HepG2 (cell line): ENCODE results near the gene PATL2. TPM values are rescaled to one million over a fixed set of nuclear protein-coding genes. Genes with fewer than 3 reads are reported as not detected.
A peak's percentile ranks its signal among the peaks of the same experiment; 100 is the strongest.

ENCODE experiments used
- IRX3 ChIP-seq: sonication (generic); formaldehyde crosslinking; IDR thresholded peaks from 2 replicates; pipeline ENCODE4 v1.8.1; 2023; ENCODE audit warnings: mild to moderate bottlenecking, low read depth, missing genetic modification reagents, borderline replicate concordance
- MTF2 ChIP-seq: sonication (generic); formaldehyde crosslinking; IDR thresholded peaks from 2 replicates; pipeline ENCODE4 v1.5.0; 2020; ENCODE audit warnings: missing genetic modification reagents, borderline replicate concordance
- YEATS2 ChIP-seq: sonication (generic); formaldehyde crosslinking; IDR thresholded peaks from 2 replicates; pipeline ENCODE4 v1.4.0; 2020; ENCODE audit warnings: missing genetic modification reagents, borderline replicate concordance
- ZNF446 ChIP-seq: sonication (generic); formaldehyde crosslinking; IDR thresholded peaks from 2 replicates; pipeline ENCODE4 v1.5.0; 2020; ENCODE audit warnings: mild to moderate bottlenecking, missing genetic modification reagents
- ZNF674 ChIP-seq: sonication (generic); formaldehyde crosslinking; IDR thresholded peaks from 2 replicates; pipeline ENCODE4 v1.5.0; 2020; ENCODE audit warnings: low read depth, mild to moderate bottlenecking, missing genetic modification reagents
- ZNF678 ChIP-seq: sonication (generic); formaldehyde crosslinking; IDR thresholded peaks from 2 replicates; pipeline ENCODE4 v1.4.0; 2020; ENCODE audit warnings: mild to moderate bottlenecking, missing genetic modification reagents
- polyA plus RNA-seq, 8 experiments: library from polyadenylated mRNA; depleted of rRNA in 3 of 8; stranded (reverse) in 7 of 8; unstranded in 1 of 8; fragments of >200 nt; fragmentation: Illumina TruSeq in 4 of 8; extraction: Trizol in 4 of 8; gene quantifications; 2 replicates each; pipeline versions ENCODE4 v1.2.1 to v1.2.3, GENCODE V29; 2011 to 2016; ENCODE audit warnings: low read depth in 4 of 8, missing spikeins in 1 of 8, mixed read lengths in 1 of 8; ENCODE audit not compliant: insufficient read depth in 1 of 8
- total RNA-seq, 5 experiments: library from RNA; depleted of rRNA; stranded (reverse); fragments of >200 nt; fragmentation: Illumina TruSeq; extraction: Trizol; gene quantifications; 2 replicates each; pipeline ENCODE4 v1.2.3, GENCODE V29; 2016; ENCODE audit warnings: low read depth in 1 of 5
- TF ChIP-seq, protein P1 (sequence below): sonication (generic); formaldehyde crosslinking; IDR thresholded peaks from one replicate; pipeline ENCODE4 v1.5.1; 2020; ENCODE audit warnings: mild to moderate bottlenecking, missing genetic modification reagents; ENCODE audit errors: not compliant biosample characterization
- TF ChIP-seq, protein P2 (sequence below): sonication (generic); formaldehyde crosslinking; IDR thresholded peaks from 2 replicates; pipeline ENCODE4 v1.9.0; 2022; ENCODE audit warnings: low read depth, missing genetic modification reagents
- TF ChIP-seq, protein P3 (sequence below): IDR thresholded peaks from 2 replicates; pipeline ENCODE4 v1.6.1; 2012; ENCODE audit warnings: low read depth, low read length, improper control_type of control experiment
- TF ChIP-seq, protein P4 (sequence below): IDR thresholded peaks from 2 replicates; pipeline ENCODE4 v1.6.1; 2016; ENCODE audit warnings: missing biosample characterization, missing genetic modification reagents, low read depth

The PATL2 gene
- total and polyA plus RNA-seq, 2 of the 13 experiments (the other 11 are each of a cell fraction or from before 2014, with no cell fraction given), result 0.15 to 0.53 TPM

DNA sequence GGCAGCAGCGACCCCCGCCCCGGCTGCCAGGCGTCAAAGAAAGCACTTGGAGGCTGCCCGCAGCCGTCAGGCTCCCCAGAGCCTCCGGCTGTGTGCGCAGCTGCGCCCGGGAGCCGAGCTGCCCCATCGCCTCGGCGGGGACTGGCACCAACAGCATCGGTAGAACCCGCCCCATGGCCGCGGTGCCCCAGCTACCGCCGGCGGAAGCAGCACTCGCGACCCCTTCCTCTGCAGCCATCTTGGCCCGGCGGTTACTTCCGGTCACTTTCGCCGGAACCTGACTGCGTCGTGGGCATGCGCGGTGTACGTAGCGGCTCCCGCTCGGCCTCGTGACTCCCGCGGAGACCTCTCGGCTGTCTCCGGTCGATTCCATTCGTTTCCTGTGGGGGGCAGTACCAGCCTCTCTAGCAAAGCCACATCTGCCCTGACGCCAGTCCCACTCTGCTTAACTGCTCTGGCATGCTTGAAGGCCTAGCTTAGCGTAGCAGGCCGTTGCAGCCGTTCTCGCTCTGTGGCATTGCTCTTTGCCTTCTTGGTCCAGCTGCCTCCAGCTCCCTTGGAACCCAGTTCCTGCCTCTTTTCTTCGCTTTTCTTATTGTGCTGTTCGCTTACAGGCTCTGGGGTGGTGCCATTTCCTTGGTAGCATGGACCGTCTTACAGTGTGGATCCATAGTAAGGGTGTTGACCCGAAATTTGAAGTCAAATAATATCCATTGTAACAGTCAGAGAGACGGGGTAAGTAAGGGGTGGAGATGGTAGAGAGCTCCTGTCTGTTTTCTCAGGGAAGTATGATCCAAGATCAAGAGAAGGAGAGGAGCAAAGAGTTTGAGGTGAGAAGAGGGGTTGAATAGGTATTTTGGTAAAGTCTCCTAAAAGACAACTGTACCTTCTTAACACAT is 47.5 kb downstream of the PATL2 start, which contains the start of gene SPG11 (continued):
- TF ChIP-seq, protein P1, sequence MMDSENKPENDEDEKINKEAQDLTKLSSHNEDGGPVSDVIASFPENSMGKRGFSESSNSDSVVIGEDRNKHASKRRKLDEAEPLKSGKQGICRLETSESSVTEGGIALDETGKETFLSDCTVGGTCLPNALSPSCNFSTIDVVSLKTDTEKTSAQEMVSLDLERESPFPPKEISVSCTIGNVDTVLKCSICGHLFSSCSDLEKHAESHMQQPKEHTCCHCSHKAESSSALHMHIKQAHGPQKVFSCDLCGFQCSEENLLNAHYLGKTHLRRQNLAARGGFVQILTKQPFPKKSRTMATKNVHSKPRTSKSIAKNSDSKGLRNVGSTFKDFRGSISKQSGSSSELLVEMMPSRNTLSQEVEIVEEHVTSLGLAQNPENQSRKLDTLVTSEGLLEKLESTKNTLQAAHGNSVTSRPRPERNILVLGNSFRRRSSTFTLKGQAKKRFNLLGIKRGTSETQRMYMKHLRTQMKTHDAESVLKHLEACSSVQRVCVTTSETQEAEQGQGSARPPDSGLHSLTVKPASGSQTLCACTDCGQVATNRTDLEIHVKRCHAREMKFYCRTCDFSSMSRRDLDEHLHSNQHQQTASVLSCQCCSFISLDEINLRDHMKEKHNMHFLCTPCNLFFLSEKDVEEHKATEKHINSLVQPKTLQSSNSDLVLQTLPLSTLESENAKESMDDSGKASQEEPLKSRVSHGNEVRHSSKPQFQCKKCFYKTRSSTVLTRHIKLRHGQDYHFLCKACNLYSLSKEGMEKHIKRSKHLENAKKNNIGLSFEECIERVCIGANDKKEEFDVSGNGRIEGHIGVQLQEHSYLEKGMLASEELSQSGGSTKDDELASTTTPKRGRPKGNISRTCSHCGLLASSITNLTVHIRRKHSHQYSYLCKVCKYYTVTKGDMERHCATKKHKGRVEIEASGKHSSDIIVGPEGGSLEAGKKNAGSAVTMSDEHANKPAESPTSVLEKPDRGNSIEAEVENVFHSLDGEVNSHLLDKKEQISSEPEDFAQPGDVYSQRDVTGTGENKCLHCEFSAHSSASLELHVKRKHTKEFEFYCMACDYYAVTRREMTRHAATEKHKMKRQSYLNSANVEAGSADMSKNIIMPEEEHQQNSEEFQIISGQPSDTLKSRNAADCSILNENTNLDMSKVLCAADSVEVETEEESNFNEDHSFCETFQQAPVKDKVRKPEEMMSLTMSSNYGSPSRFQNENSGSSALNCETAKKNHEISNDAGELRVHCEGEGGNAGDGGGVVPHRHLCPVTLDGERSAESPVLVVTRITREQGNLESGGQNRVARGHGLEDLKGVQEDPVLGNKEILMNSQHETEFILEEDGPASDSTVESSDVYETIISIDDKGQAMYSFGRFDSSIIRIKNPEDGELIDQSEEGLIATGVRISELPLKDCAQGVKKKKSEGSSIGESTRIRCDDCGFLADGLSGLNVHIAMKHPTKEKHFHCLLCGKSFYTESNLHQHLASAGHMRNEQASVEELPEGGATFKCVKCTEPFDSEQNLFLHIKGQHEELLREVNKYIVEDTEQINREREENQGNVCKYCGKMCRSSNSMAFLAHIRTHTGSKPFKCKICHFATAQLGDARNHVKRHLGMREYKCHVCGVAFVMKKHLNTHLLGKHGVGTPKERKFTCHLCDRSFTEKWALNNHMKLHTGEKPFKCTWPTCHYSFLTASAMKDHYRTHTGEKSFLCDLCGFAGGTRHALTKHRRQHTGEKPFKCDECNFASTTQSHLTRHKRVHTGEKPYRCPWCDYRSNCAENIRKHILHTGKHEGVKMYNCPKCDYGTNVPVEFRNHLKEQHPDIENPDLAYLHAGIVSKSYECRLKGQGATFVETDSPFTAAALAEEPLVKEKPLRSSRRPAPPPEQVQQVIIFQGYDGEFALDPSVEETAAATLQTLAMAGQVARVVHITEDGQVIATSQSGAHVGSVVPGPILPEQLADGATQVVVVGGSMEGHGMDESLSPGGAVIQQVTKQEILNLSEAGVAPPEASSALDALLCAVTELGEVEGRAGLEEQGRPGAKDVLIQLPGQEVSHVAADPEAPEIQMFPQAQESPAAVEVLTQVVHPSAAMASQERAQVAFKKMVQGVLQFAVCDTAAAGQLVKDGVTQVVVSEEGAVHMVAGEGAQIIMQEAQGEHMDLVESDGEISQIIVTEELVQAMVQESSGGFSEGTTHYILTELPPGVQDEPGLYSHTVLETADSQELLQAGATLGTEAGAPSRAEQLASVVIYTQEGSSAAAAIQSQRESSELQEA (CRISPR knock-in tag), result peak; percentile 90
- TF ChIP-seq ZNF446 (CRISPR knock-in tag) (0 out of 2 replicates have a peak, but pooled peaks have one; percentile 67), ZNF678 (peak; percentile 85; the same call in 1 of the 2 replicates), MTF2 (CRISPR knock-in tag) (peak; percentile 90; the same call in 1 of the 2 replicates), YEATS2 (CRISPR knock-in tag) (peak; percentile 92; the same call in 1 of the 2 replicates), IRX3 (CRISPR knock-in tag) (0 out of 2 replicates have a peak, but pooled peaks have one; percentile 5), ZNF674 (CRISPR knock-in tag) (no peak)
- TF ChIP-seq, protein P2, sequence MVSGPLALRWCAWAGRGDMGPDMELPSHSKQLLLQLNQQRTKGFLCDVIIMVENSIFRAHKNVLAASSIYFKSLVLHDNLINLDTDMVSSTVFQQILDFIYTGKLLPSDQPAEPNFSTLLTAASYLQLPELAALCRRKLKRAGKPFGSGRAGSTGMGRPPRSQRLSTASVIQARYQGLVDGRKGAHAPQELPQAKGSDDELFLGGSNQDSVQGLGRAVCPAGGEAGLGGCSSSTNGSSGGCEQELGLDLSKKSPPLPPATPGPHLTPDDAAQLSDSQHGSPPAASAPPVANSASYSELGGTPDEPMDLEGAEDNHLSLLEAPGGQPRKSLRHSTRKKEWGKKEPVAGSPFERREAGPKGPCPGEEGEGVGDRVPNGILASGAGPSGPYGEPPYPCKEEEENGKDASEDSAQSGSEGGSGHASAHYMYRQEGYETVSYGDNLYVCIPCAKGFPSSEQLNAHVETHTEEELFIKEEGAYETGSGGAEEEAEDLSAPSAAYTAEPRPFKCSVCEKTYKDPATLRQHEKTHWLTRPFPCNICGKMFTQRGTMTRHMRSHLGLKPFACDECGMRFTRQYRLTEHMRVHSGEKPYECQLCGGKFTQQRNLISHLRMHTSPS (CRISPR knock-in tag), result 0 out of 2 replicates have a peak, but pooled peaks have one; percentile 22
- TF ChIP-seq, protein P3, sequence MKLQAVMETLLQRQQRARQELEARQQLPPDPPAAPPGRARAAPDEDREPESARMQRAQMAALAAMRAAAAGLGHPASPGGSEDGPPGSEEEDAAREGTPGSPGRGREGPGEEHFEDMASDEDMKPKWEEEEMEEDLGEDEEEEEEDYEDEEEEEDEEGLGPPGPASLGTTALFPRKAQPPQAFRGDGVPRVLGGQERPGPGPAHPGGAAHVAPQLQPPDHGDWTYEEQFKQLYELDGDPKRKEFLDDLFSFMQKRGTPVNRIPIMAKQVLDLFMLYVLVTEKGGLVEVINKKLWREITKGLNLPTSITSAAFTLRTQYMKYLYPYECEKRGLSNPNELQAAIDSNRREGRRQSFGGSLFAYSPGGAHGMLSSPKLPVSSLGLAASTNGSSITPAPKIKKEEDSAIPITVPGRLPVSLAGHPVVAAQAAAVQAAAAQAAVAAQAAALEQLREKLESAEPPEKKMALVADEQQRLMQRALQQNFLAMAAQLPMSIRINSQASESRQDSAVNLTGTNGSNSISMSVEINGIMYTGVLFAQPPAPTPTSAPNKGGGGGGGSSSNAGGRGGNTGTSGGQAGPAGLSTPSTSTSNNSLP, result no peak; the same call in 1 of the 2 replicates
- TF ChIP-seq, protein P4, sequence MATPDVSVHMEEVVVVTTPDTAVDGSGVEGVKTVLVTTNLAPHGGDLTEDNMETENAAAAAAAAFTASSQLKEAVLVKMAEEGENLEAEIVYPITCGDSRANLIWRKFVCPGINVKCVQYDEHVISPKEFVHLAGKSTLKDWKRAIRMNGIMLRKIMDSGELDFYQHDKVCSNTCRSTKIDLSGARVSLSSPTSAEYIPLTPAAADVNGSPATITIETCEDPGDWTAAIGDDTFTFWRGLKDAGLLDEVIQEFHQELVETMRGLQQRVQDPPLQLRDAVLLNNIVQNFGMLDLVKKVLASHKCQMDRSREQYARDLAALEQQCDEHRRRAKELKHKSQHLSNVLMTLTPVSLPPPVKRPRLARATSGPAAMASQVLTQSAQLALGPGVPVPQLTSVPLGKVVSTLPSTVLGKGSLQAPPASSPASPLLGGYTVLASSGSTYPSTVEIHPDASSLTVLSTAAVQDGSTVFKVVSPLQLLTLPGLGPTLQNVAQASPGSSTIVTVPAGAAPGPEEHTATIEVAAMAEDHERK (CRISPR knock-in tag), result peak; percentile 29; the same call in 1 of the 2 replicates
